NCI-H510A treated with DMSO at 0.1 percent for 48 hours (cell line): ENCODE measurements around the gene FSD2.

Experiments
- DNase-seq: peaks from one replicate; lab custom pipeline; 2025; lab: John Stamatoyannopoulos, UW

FSD2 gene

GRCh38 chr15:82805994-82806406, at the start of gene FSD2:
FSD2 (minus strand) TSS chr15:82806069; CDS start chr15:82787390, 18,679 bp downstream.
- DNase-seq, result peak; percentile 51

GRCh38 chr15:82854554-82854953, 48.7 kb upstream of the FSD2 start:
- no peak for DNase-seq

GRCh38 chr15:82852941-82853561, 47.2 kb upstream of the FSD2 start:
- DNase-seq, result no peak

- no peak for DNase-seq
Measured at GRCh38 chr15:82851981-82852511, 46.2 kb upstream of the FSD2 start.

- DNase-seq, result no peak
Measured at GRCh38 chr15:82851306-82851850, 45.5 kb upstream of the FSD2 start.

GRCh38 chr15:82850731-82851130, 44.9 kb upstream of the FSD2 start:
- no peak for DNase-seq

GRCh38 chr15:82849556-82850512, 44.0 kb upstream of the FSD2 start:
- DNase-seq, result peak; percentile 40

GRCh38 chr15:82848241-82848993, 42.5 kb upstream of the FSD2 start:
- no peak for DNase-seq

- no peak for DNase-seq
Measured at GRCh38 chr15:82847703-82848102, 41.8 kb upstream of the FSD2 start.

- DNase-seq, result no peak
Measured at GRCh38 chr15:82846621-82847020, 40.8 kb upstream of the FSD2 start.

GRCh38 chr15:82845686-82846085, 39.8 kb upstream of the FSD2 start:
- no peak for DNase-seq

- DNase-seq, result no peak
Measured at GRCh38 chr15:82843566-82843965, 37.7 kb upstream of the FSD2 start.

- DNase-seq, result no peak
Measured at GRCh38 chr15:82840166-82840565, 34.3 kb upstream of the FSD2 start.

- DNase-seq, result no peak
Measured at GRCh38 chr15:82839136-82839535, 33.3 kb upstream of the FSD2 start.

- no peak for DNase-seq
Measured at GRCh38 chr15:82838096-82838735, 32.3 kb upstream of the FSD2 start.

- no peak for DNase-seq
Measured at GRCh38 chr15:82835391-82835917, 29.6 kb upstream of the FSD2 start.

GRCh38 chr15:82833362-82833682, 27.5 kb upstream of the FSD2 start:
- no peak for DNase-seq

GRCh38 chr15:82832601-82833361, 26.9 kb upstream of the FSD2 start:
- DNase-seq, result no peak

- no peak for DNase-seq
Measured at GRCh38 chr15:82831894-82832600, 26.2 kb upstream of the FSD2 start.
